Stimulated activated CD8-positive, alpha-beta memory T cell treated with anti-CD3 and anti-CD28 coated beads, Interleukin-2, amount 100 ng/mL, for 1 hour (primary cell): Measurements from ENCODE around the gene MYO1B.

Source experiments
- DNase-seq, 2 donors: peaks; one replicate each; pipeline ENCODE4 v3.0.0-alpha.2; 2020; ENCODE audit warnings: low read depth in 2 of 2

The MYO1B gene

DNA sequence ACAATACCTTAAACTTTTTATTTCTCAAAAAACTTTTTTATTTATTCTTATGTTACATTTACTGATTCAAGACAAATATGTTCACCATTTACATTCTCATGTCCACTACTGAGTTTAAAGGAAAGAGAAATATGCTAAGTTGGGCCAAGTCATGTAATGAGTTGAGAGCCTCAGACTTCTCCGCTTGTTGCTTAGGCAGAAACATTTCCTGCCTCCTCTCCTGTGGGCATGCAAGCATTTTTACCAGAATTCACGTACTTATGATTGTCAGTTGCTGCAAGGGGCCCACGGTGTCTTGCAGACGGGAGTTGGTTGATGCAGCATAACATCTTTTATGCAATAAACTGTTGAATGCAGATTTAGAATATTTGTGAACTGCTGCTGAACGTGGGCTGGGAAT is 51.8 kb downstream of the MYO1B start:
- DNase-seq, result no peak

GRCh38 chr2:191298306-191298705 is 53.1 kb downstream of the MYO1B start:
- no peak for DNase-seq

DNA sequence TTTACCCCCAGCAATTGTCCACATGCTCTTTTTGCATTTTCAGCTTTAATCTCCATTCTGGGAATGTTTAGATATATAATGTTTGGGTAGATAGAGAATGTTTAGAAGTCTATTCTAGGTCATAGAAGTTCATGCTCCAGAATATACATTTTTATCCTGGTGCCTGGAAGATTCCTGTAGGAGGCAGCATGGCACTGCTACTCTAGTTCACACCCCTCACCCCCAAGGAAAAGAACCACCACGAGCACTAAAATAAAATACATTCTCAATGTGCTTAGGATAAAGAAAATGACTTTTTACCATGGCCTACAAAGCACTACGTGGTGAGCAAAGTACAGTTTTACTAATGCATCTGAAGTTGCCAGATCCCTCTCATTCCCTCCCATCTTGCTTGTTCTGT is 53.8 kb downstream of the MYO1B start:
- DNase-seq, result no peak

GRCh38 chr2:191299866-191300265 is 54.7 kb downstream of the MYO1B start:
- no peak for DNase-seq

- no peak for DNase-seq
These were observed 56.8 kb downstream of the MYO1B start for GRCh38 chr2:191301971-191302370.

GRCh38 chr2:191302459-191303139 is 57.4 kb downstream of the MYO1B start:
- no peak for DNase-seq

GRCh38 chr2:191303140-191304005 is 58.2 kb downstream of the MYO1B start:
- DNase-seq, result no peak

GRCh38 chr2:191304939-191305875 is 60.0 kb downstream of the MYO1B start:
- no peak for DNase-seq

DNA sequence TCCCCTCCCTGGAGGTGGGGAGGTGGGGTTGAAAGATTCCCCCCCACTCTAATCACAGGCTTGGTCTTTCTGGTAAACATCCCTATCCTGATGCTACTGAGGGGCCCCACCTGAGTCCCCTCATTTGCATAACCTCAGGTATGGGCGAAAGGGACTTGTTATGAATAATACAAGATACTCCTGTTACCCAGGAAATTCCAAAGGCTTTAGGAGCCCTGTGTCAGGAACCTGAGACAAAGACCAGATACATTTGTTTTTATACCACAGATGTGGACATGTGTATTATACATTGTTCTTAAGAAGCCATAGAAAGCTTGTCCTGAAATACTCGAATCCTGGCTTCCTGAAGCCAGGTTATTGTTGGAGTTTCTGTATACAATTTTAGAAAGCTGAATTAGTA is 62.8 kb downstream of the MYO1B start:
- no peak for DNase-seq

DNA sequence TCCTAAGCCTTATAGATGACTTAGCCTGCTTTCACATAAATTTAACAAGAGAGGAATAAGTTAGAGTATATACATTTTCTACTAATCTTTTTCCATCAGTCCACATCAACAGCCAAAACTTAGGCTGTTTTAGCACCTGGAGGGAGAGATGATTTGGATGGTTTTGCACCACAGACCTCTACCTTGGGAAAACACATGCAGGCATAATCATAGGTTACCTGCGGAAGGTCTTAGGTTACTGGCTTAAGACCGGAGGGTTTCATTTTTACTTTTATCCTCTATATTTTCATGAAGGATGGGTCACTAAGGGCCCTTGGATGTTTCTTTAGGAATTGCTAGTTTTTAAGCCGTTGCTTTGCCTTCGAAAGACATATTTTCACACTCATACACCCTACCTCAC is 66.0 kb downstream of the MYO1B start:
- DNase-seq, result no peak

DNA sequence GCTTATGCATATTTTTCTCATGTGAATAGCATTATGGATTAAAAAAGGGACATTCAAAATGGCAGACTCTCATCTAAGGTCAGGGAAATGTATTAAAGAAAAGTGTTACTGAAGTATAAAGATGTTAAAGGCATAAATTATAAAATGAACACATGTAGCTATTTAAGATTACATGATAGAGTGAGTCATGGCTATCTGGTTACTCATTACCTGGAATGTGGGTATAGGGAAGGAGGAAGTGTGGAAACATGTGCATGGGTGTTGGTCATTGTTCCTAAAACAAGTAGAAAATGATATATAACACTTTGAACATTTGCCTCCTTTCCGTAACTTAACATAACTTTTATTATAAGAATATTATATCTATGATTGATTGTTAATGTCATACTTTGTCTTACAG is 66.4 kb downstream of the MYO1B start:
- DNase-seq, result no peak

GRCh38 chr2:191312163-191312562 is 67.0 kb downstream of the MYO1B start:
- DNase-seq, result no peak

DNA sequence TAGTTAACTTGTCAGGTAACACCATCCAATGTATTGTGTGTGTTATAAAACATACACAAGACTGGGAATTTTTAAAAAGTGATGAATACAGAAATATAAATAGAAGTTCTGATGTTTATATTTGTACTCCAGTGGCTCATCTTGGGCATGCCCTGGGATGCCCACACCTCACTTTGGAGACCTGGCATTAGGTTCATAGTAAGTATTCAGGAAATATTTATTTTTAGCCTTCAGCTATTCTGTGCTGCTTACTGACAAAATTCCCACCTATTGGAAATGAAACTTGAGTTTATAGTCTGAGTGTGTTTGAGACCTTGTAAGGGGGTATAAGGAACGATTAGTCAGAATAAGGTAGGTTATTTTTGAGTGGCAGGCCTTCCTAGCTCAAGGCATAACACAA is 67.5 kb downstream of the MYO1B start:
- DNase-seq, result no peak

DNA sequence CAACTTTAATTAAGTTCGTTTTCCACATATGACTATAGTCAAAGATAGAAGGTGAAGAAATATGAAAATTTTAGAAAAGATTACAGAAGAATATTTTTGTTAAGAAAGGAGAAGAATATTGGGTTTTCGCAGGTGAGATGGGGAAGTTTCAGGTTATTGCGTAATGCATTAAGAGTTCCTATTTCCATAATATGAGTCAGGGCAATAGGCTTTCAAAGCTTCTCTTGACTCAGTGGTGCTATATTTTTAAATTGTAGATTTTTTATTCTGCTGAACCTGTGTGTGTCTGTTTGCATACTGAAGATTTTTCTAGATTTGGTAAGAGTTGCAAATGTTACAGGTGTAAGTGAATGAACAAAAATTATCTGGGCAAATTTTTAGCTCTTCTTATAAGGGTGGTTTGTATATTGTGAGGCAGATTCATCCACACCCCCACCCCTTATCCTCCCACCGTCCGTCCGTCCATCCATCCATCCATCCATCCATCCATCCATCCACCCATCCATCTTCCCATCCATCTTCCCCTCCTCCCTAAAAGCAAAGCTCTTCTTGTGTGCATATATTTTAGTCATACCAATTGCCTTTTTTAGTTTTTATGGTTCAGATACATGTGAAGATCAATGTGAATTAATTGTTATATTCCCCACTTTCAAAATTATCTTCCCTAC is 69.6 kb downstream of the MYO1B start:
- no peak for DNase-seq

- no peak for DNase-seq
These were observed 70.2 kb downstream of the MYO1B start for GRCh38 chr2:191315365-191315752.

DNA sequence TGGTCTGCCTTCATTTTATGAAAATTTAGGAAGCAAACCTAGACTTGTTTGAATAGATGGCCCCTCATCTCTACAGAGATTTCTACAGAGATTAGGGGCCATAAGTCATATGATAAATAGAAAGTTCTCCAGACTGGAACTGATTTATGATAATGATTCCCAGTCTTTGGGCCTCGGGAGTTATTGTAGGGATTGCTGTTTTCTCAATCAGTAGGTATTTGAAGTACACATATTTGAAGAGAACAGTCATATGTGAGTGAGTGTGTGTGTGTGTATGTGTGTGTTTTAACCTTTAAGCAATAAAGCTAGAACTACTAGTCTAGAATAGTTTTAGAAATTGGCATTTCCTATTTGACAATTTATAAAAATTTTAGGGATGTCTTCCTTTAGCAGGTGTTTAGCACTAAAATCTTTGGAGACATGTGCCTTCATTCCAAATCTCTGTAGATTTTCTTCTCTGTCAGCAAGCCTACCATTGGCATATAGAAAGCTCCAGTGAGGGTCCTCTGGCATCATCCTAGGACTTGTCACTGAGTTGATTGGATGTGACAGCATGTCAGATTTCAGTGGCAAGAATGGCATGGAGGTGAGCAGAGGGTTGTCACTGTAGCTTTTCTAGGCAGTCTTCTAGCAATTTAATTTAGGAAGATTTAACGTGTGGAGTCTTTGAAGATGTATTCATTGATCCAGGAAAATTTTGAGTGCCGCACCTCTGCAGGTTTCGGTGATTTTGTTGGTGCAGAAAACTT is 71.2 kb downstream of the MYO1B start:
- no peak for DNase-seq

DNA sequence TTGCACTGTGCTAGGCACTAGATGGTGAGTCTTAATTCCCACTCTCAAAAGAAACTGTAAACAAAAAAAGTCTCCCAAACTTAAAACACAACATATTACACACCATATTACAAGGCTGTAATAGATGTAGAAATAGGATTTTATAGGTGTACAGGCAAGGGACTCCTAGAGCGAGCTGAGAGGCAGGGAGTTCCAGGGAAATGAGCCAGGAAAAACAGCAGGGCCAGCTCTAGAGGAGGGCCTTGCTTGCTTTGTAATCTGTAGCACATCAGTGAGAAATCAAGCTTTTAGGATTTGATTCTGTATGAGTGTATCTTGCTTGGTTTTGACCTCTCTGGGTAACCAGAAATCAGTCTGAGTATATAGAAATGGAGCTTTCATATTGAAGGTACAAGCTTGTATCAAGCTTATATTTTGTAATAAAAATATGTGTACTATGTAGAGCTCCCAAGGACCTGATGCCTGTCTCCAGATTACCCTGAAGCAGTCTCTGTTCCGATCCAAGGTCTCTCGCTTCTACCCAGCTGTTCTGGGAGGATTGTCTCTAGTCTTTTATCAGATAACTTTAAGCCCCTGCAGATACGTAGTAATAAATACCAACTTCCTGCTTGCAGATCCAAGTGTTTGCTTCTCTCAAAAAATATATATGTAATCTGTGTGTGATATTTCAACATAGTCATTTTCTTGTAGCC is 73.0 kb downstream of the MYO1B start:
- DNase-seq, result no peak

DNA sequence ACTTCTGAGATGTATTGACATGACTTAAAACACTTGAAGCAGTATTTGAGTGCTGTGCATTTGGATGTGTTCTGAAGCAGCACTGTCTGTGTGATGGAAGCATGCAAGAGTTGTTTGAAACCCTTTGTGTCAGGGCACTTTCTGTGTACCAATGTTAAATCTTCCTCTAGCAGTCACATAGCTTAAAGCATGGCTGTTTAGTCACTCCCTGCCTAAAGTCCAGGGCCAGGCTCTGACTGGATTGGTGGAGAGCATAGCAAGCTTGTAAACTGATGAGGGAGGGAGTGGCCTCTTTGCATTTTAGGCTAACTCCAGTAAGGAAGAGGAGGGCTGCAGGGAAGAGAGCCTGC is 73.5 kb downstream of the MYO1B start:
- DNase-seq, result no peak

DNA sequence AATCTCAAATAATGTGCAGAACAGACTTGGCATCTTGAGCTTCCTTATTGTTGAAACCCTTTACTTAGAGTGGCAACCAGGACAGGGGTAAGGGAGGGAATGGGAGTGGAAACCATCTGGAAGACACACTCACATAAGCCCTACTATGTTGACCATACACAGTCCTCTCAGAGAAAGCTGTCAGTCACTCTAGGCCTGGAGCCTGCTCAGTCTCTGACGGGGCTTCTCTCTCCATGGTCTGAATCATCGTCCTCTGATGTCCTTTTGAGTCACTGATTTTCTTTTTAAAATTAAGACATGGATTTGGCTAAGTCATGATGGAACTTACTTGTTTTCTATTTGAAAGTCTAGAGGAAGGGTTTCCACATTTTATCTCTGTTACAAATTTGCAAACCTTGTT is 74.0 kb downstream of the MYO1B start:
- DNase-seq, result no peak

GRCh38 chr2:191320881-191321280 is 75.7 kb downstream of the MYO1B start:
- no peak for DNase-seq
